ENCODE data around the gene MARCHF9.

The MARCHF9 gene

GRCh38 chr12:57780284-57780897, 25.5 kb downstream of the MARCHF9 start:
- Histone ChIP-seq H4K91ac (ENCODE audit: low read length) (no peak overlapping the region), H3K4me3 (ENCODE audit: insufficient read depth in 1 of 2, low read depth in 1 of 2, low read length in 2 of 2) (no peak overlapping the region), H3K9me3 (ENCODE audit: control insufficient read depth, low read length) (no peaks in the 10 kb centered on the region), H3K36me3 (ENCODE audit: control insufficient read depth in 1 of 2, insufficient read depth in 2 of 2, low read depth in 1 of 2, low read length in 2 of 2) (peaks cover 9 to 45% of the 10 kb centered on the region in 2 experiments), H3K23ac (ENCODE audit: low read length in 2 of 2) (no peak overlapping the region), H3K27ac (ENCODE audit: low read length, poor library complexity, severe bottlenecking) (no peak overlapping the region), H2BK12ac (ENCODE audit: low read length in 2 of 2) (no peak overlapping the region), H3K14ac (ENCODE audit: low read length in 2 of 2) (no peak overlapping the region), H3K27me3 (ENCODE audit: control insufficient read depth in 1 of 2, insufficient read depth in 1 of 2, low read length in 2 of 2) (no peaks in the 10 kb centered on the region), H3K4ac (ENCODE audit: low read depth in 1 of 2, low read length in 2 of 2) (no peak overlapping the region), H3K18ac (ENCODE audit: low read depth in 1 of 2, low read length in 2 of 2) (no peak overlapping the region), H2AFZ (ENCODE audit: low read depth, low read length) (no peak overlapping the region), H2BK15ac (ENCODE audit: low read depth, poor library complexity, severe bottlenecking) (no peak overlapping the region), H2AK5ac (ENCODE audit: low read length, severe bottlenecking) (no peak overlapping the region), H3K4me2 (ENCODE audit: low read length, poor library complexity, severe bottlenecking) (no peak overlapping the region), H2BK5ac (ENCODE audit: low read depth, low read length, poor library complexity, severe bottlenecking) (no peak overlapping the region), H3K79me1 (replicated peaks; ENCODE audit: low read length, poor library complexity, severe bottlenecking) (peaks cover 14% of the 10 kb centered on the region), H4K8ac (ENCODE audit: low read length) (no peak overlapping the region), H3K4me1 (ENCODE audit: control insufficient read depth, insufficient read depth, low read depth, low read length) (no peaks in the 10 kb centered on the region), H3K9ac (ENCODE audit: low read length) (no peak overlapping the region), H2BK120ac (ENCODE audit: low read depth, low read length) (no peak overlapping the region)
- WGBS: 94% methylated on average over 4 of the region's 4 CpGs
- DNase-seq: no peak

- Histone ChIP-seq H3K18ac (ENCODE audit: low read depth in 1 of 2, low read length in 2 of 2) (no peak overlapping the region), H2BK15ac (ENCODE audit: low read depth, poor library complexity, severe bottlenecking) (no peak overlapping the region), H4K8ac (ENCODE audit: low read length) (no peak overlapping the region), H3K27me3 (ENCODE audit: control insufficient read depth in 1 of 2, insufficient read depth in 1 of 2, low read length in 2 of 2) (no peaks in the 10 kb centered on the region), H2BK5ac (ENCODE audit: low read depth, low read length, poor library complexity, severe bottlenecking) (no peak overlapping the region), H3K9ac (ENCODE audit: low read length) (no peak overlapping the region), H2BK12ac (ENCODE audit: low read length in 2 of 2) (no peak overlapping the region), H3K4me3 (ENCODE audit: insufficient read depth in 1 of 2, low read depth in 1 of 2, low read length in 2 of 2) (no peak overlapping the region), H3K4me2 (ENCODE audit: low read length, poor library complexity, severe bottlenecking) (no peak overlapping the region), H2BK120ac (ENCODE audit: low read depth, low read length) (no peak overlapping the region), H3K23ac (ENCODE audit: low read length in 2 of 2) (no peak overlapping the region), H2AFZ (ENCODE audit: low read depth, low read length) (no peak overlapping the region), H3K4me1 (ENCODE audit: control insufficient read depth, insufficient read depth, low read depth, low read length) (no peaks in the 10 kb centered on the region), H3K4ac (ENCODE audit: low read depth in 1 of 2, low read length in 2 of 2) (no peak overlapping the region), H3K79me1 (replicated peaks; ENCODE audit: low read length, poor library complexity, severe bottlenecking) (peaks cover 20% of the 10 kb centered on the region), H3K9me3 (ENCODE audit: control insufficient read depth, low read length) (no peaks in the 10 kb centered on the region), H4K91ac (ENCODE audit: low read length) (no peak overlapping the region), H2AK5ac (ENCODE audit: low read length, severe bottlenecking) (no peak overlapping the region), H3K14ac (ENCODE audit: low read length in 2 of 2) (no peak overlapping the region), H3K27ac (ENCODE audit: low read length, poor library complexity, severe bottlenecking) (no peak overlapping the region), H3K36me3 (ENCODE audit: control insufficient read depth in 1 of 2, insufficient read depth in 2 of 2, low read depth in 1 of 2, low read length in 2 of 2) (peaks cover 10 to 45% of the 10 kb centered on the region in 2 experiments)
- no peak for DNase-seq
- 98% methylated on average over 3 of the region's 3 CpGs for WGBS
Observed at GRCh38 chr12:57781244-57781643, 26.3 kb downstream of the MARCHF9 start.

GRCh38 chr12:57781801-57782200, 26.9 kb downstream of the MARCHF9 start:
- Histone ChIP-seq H3K36me3 (ENCODE audit: control insufficient read depth in 1 of 2, insufficient read depth in 2 of 2, low read depth in 1 of 2, low read length in 2 of 2) (peaks cover 10 to 49% of the 10 kb centered on the region in 2 experiments), H3K23ac (ENCODE audit: low read length in 2 of 2) (no peak overlapping the region), H3K9ac (ENCODE audit: low read length) (no peak overlapping the region), H3K79me1 (replicated peaks; ENCODE audit: low read length, poor library complexity, severe bottlenecking) (peaks cover 23% of the 10 kb centered on the region), H2BK15ac (ENCODE audit: low read depth, poor library complexity, severe bottlenecking) (no peak overlapping the region), H3K9me3 (ENCODE audit: control insufficient read depth, low read length) (no peaks in the 10 kb centered on the region), H3K4me3 (ENCODE audit: insufficient read depth in 1 of 2, low read depth in 1 of 2, low read length in 2 of 2) (no peak overlapping the region), H3K4me1 (ENCODE audit: control insufficient read depth, insufficient read depth, low read depth, low read length) (no peaks in the 10 kb centered on the region), H3K14ac (ENCODE audit: low read length in 2 of 2) (no peak overlapping the region), H3K4me2 (ENCODE audit: low read length, poor library complexity, severe bottlenecking) (no peak overlapping the region), H2BK12ac (ENCODE audit: low read length in 2 of 2) (no peak overlapping the region), H4K8ac (ENCODE audit: low read length) (no peak overlapping the region), H2BK120ac (ENCODE audit: low read depth, low read length) (no peak overlapping the region), H4K91ac (ENCODE audit: low read length) (no peak overlapping the region), H2AFZ (ENCODE audit: low read depth, low read length) (no peak overlapping the region), H3K4ac (ENCODE audit: low read depth in 1 of 2, low read length in 2 of 2) (no peak overlapping the region), H2AK5ac (ENCODE audit: low read length, severe bottlenecking) (no peak overlapping the region), H3K18ac (ENCODE audit: low read depth in 1 of 2, low read length in 2 of 2) (no peak overlapping the region), H3K27me3 (ENCODE audit: control insufficient read depth in 1 of 2, insufficient read depth in 1 of 2, low read length in 2 of 2) (no peaks in the 10 kb centered on the region), H3K27ac (ENCODE audit: low read length, poor library complexity, severe bottlenecking) (no peak overlapping the region), H2BK5ac (ENCODE audit: low read depth, low read length, poor library complexity, severe bottlenecking) (no peak overlapping the region)
- no peak for DNase-seq
- 64% methylated on average over 2 of the region's 2 CpGs for WGBS

GRCh38 chr12:57782243-57782607, 27.3 kb downstream of the MARCHF9 start:
- no peak overlapping the region for H2BK120ac ChIP-seq (ENCODE audit: low read depth, low read length)
- no peak overlapping the region for H2AK5ac ChIP-seq (ENCODE audit: low read length, severe bottlenecking)
- no peak for DNase-seq
- H3K27me3 ChIP-seq (ENCODE audit: control insufficient read depth in 1 of 2, insufficient read depth in 1 of 2, low read length in 2 of 2): no peaks in the 10 kb centered on the region
- H3K18ac ChIP-seq (ENCODE audit: low read depth in 1 of 2, low read length in 2 of 2): no peak overlapping the region
- no peak overlapping the region for H2AFZ ChIP-seq (ENCODE audit: low read depth, low read length)
- no peak overlapping the region for H3K4ac ChIP-seq (ENCODE audit: low read depth in 1 of 2, low read length in 2 of 2)
- H3K4me3 ChIP-seq (ENCODE audit: insufficient read depth in 1 of 2, low read depth in 1 of 2, low read length in 2 of 2): peak overlapping the region in 1 of 2 experiments; percentile 99
- peaks cover 10 to 49% of the 10 kb centered on the region in 2 experiments for H3K36me3 ChIP-seq (ENCODE audit: control insufficient read depth in 1 of 2, insufficient read depth in 2 of 2, low read depth in 1 of 2, low read length in 2 of 2)
- no peak overlapping the region for H3K27ac ChIP-seq (ENCODE audit: low read length, poor library complexity, severe bottlenecking)
- no peak overlapping the region for H2BK5ac ChIP-seq (ENCODE audit: low read depth, low read length, poor library complexity, severe bottlenecking)
- H3K9me3 ChIP-seq (ENCODE audit: control insufficient read depth, low read length): no peaks in the 10 kb centered on the region
- H3K9ac ChIP-seq (ENCODE audit: low read length): peak overlapping the region; percentile 96
- H3K14ac ChIP-seq (ENCODE audit: low read length in 2 of 2): no peak overlapping the region
- H3K79me1 ChIP-seq (replicated peaks; ENCODE audit: low read length, poor library complexity, severe bottlenecking): peaks cover 23% of the 10 kb centered on the region
- H4K8ac ChIP-seq (ENCODE audit: low read length): no peak overlapping the region
- no peak overlapping the region for H2BK15ac ChIP-seq (ENCODE audit: low read depth, poor library complexity, severe bottlenecking)
- H2BK12ac ChIP-seq (ENCODE audit: low read length in 2 of 2): no peak overlapping the region
- H3K4me2 ChIP-seq (ENCODE audit: low read length, poor library complexity, severe bottlenecking): no peak overlapping the region
- no peaks in the 10 kb centered on the region for H3K4me1 ChIP-seq (ENCODE audit: control insufficient read depth, insufficient read depth, low read depth, low read length)
- no peak overlapping the region for H4K91ac ChIP-seq (ENCODE audit: low read length)
- WGBS: 0% methylated on average over 2 of the region's 4 CpGs
- H3K23ac ChIP-seq (ENCODE audit: low read length in 2 of 2): no peak overlapping the region

Data from mesenchymal stem cell (in vitro differentiated cells and primary cell).